Measurements from ENCODE around the gene PITPNM1. TPM values are rescaled to one million over a fixed set of nuclear protein-coding genes. Genes with fewer than 3 reads are reported as not detected.

The PITPNM1 gene
- total and polyA plus RNA-seq, 2 of the 13 experiments (the other 11 are each of a cell fraction or from before 2014, with no cell fraction given): 8.2 to 8.5 TPM

DNA sequence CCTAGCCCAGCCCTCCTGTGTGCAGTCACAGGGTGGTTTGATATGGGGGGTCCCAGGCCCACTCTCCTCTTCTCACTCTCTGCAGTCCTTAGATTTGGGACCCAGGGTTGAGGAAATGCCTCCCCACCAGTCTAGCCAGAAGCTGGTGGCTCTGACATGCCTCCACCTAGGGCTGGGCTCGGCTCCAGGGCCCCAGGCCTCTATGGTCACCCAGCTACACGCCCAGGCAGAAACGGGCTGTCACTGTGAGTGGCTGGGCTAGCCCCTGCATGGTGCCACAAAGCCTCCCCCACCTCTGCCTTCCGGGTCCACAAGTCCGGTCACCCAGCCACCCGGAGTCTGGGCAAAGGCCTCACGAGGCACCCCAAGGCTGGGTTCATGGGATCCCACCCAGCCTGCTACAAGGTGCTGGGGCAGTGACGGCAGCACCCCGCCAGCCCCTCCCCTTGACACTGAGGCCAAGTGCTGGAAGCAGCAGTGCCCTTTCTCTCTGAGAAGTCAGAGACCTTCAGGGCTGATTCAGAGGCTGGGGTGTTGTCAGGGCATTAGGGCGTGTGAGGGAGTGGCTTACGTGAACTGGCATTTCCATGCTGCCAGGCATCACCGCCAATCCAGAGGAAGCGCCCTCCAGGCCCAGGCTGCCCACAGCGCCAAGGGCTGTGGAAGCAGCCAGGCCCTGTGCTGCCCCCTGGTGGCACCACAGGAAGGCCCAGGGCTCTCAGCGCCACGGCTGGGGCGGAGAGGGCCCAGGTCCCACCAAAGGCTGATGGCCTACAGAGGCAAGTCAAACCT, 638 bp upstream of the PITPNM1 start (continued):
- TF ChIP-seq ZNF350 (CRISPR knock-in tag; IDR thresholded peaks at IDR 0.05; ENCODE audit: borderline replicate concordance, low read depth) (peak; percentile 87; the same call in 1 of the 2 replicates), HNRNPLL (IDR thresholded peaks at IDR 0.05; ENCODE audit: low read depth, low read length, poor library complexity, severe bottlenecking) (peak; percentile 33), ZNF264 (CRISPR knock-in tag; IDR thresholded peaks at IDR 0.05) (no peak), DMAP1 (CRISPR knock-in tag; IDR thresholded peaks at IDR 0.05) (peak; percentile 35; the same call in 1 of the 2 replicates), SNAPC4 (CRISPR knock-in tag; IDR thresholded peaks at IDR 0.05) (0 out of 2 replicates have a peak, but pooled peaks have one; percentile 36), CTCF (CRISPR knock-in tag; IDR thresholded peaks at IDR 0.05) (peak; percentile 98), SPEN (CRISPR knock-in tag; IDR thresholded peaks at IDR 0.05; ENCODE audit: low read depth) (peak; percentile 77; the same call in 1 of the 2 replicates), FOXP4 (CRISPR knock-in tag; IDR thresholded peaks at IDR 0.05) (0 out of 2 replicates have a peak, but pooled peaks have one; percentile 25), NCOA2 (CRISPR knock-in tag; IDR thresholded peaks at IDR 0.05) (no peak), PCBP2 (optimal IDR thresholded peaks at IDR 0.05; ENCODE audit: low read depth, low read length, poor library complexity, severe bottlenecking) (no peak), SMAD1 (CRISPR knock-in tag; IDR thresholded peaks at IDR 0.05; ENCODE audit: borderline replicate concordance, low read depth) (peak; percentile 91)
- TF ChIP-seq, protein P1, sequence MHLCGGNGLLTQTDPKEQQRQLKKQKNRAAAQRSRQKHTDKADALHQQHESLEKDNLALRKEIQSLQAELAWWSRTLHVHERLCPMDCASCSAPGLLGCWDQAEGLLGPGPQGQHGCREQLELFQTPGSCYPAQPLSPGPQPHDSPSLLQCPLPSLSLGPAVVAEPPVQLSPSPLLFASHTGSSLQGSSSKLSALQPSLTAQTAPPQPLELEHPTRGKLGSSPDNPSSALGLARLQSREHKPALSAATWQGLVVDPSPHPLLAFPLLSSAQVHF (CRISPR knock-in tag; IDR thresholded peaks at IDR 0.05): peak; percentile 35; the same call in 1 of the 2 replicates
- TF ChIP-seq, protein P2, sequence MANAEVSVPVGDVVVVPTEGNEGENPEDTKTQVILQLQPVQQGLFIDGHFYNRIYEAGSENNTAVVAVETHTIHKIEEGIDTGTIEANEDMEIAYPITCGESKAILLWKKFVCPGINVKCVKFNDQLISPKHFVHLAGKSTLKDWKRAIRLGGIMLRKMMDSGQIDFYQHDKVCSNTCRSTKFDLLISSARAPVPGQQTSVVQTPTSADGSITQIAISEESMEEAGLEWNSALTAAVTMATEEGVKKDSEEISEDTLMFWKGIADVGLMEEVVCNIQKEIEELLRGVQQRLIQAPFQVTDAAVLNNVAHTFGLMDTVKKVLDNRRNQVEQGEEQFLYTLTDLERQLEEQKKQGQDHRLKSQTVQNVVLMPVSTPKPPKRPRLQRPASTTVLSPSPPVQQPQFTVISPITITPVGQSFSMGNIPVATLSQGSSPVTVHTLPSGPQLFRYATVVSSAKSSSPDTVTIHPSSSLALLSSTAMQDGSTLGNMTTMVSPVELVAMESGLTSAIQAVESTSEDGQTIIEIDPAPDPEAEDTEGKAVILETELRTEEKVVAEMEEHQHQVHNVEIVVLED (CRISPR knock-in tag; IDR thresholded peaks at IDR 0.05; ENCODE audit: borderline replicate concordance): peak; percentile 54

Data from HepG2 (cell line).